GM12892 (cell line): Measurements from ENCODE around the gene MXI1.

Experiments used
- POLR2A ChIP-seq: IDR thresholded peaks from 2 replicates; pipeline ENCODE4 v1.6.1; 2011; ENCODE audit warnings: low read depth, low read length, control low read depth
- POLR2AphosphoS5 ChIP-seq: IDR thresholded peaks from 2 replicates; pipeline ENCODE4 v1.6.1; 2011; ENCODE audit warnings: low read depth, low read length, control low read depth
- TAF1 ChIP-seq: IDR thresholded peaks from 2 replicates; pipeline ENCODE4 v1.6.1; 2011; ENCODE audit warnings: low read depth, mild to moderate bottlenecking, control low read depth, low read length, borderline replicate concordance

GRCh38 chr10:110326351-110327032 is 119.1 kb downstream of the MXI1 start:
- TF ChIP-seq POLR2A: no peak; the same call in 1 of the 2 replicates
- TF ChIP-seq TAF1: no peak
- no peak for TF ChIP-seq POLR2AphosphoS5
